Measurements from ENCODE around the gene DRC7. TPM values are rescaled to one million over a fixed set of nuclear protein-coding genes. Genes with fewer than 3 reads are reported as not detected.

DRC7 gene
- total and polyA plus RNA-seq, 8 donors, result 0.28 to 2.4 (median 0.76) TPM

GRCh38 chr16:57753448-57754353, 59.1 kb downstream of the DRC7 start:
- DNase-seq, result peak in 3 of 6 donors; percentile 31 to 63 (median 50)

GRCh38 chr16:57754354-57755060, 59.9 kb downstream of the DRC7 start:
- TF ChIP-seq CTCF (IDR thresholded peaks at IDR 0.05), result no peak
- intact Hi-C loops (cut with DNase I), result loop anchor here in 2 of 3 donors (5.0 to 10.0 kb wide), 2 partner anchors 110 to 243 kb away; no protein-coding TSS in a partner anchor
- peaks cover 0 to 6% (median 0%) of the 10 kb centered on the region in 3 donors for H3K36me3 ChIP-seq
- DNase-seq (peak in 1 of 6 donors; percentile 53), FAIRE-seq (no peak), ATAC-seq (no peak)
- H3K9me3 ChIP-seq, result no peaks in the 10 kb centered on the region
- no peaks in the 10 kb centered on the region for H3K27me3 ChIP-seq
- no peak overlapping the region for H3K27ac ChIP-seq
- WGBS, 2 donors, result 84 to 85% methylated on average over 9 of the region's 9 CpGs
- H3K4me3 ChIP-seq, result no peak overlapping the region
- no peaks in the 10 kb centered on the region for H3K4me1 ChIP-seq

More at GRCh38 chr16:57753448-57754353, 59.1 kb downstream of the DRC7 start:
- TF ChIP-seq CTCF (IDR thresholded peaks at IDR 0.05), result no peak
- ATAC-seq (no peak), FAIRE-seq (no peak)
- Histone ChIP-seq H3K4me3 (no peak overlapping the region), H3K27ac (no peak overlapping the region), H3K27me3 (no peaks in the 10 kb centered on the region), H3K4me1 (no peaks in the 10 kb centered on the region), H3K9me3 (no peaks in the 10 kb centered on the region), H3K36me3 (peaks cover 0 to 4% (median 0%) of the 10 kb centered on the region in 3 donors)
- 91 to 94% methylated on average over 32 of the region's 32 CpGs for WGBS, 2 donors
- intact Hi-C loops (cut with DNase I), result loop anchor here in 2 of 3 donors (5.0 to 10.0 kb wide), 2 partner anchors 111 to 244 kb away; no protein-coding TSS in a partner anchor

DNA sequence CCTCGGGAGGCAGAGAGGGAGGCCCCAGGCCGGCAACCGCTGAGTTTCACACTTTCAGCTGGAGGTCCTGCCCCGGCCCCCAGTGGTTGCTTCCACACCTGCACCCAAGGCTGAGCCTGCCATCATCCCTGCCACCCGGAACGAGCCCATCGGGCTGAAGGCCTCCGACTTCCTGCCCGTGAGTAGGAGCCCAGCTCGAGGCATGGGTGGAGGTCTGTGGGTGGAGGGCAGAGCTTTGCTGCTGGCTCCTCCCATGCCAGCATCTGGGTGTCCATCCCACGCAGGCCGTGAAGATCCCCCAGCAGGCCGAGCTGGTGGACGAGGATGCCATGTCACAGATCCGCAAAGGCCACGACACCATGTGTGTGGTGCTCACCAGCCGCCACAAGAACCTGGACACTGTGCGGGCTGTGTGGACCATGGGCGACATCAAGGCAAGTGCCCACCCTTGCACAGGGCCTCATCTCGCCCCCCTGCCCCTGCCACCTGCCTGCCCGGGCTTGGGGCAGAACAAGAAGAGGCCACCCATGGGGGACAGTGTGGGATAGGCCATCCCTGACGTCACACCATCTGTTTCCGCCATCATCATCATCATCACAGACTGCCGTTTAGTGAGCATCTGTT, 60.6 kb downstream of the DRC7 start:
- Histone ChIP-seq H3K4me3 (no peak overlapping the region), H3K4me1 (no peaks in the 10 kb centered on the region), H3K27ac (no peak overlapping the region), H3K36me3 (peaks cover 0 to 9% (median 0%) of the 10 kb centered on the region in 3 donors), H3K9me3 (no peaks in the 10 kb centered on the region), H3K27me3 (no peaks in the 10 kb centered on the region)
- ATAC-seq, result no peak
- DNase-seq, result peak in 3 of 6 donors; percentile 35 to 72 (median 54)
- intact Hi-C loops (cut with DNase I), result loop anchor here in 1 of 3 donors (10.0 kb wide), 1 partner anchor 110 kb away; no protein-coding TSS in a partner anchor
- TF ChIP-seq CTCF (IDR thresholded peaks at IDR 0.05), result no peak
- 87 to 90% methylated on average over 24 of the region's 24 CpGs for WGBS, 2 donors
- no peak for FAIRE-seq

GRCh38 chr16:57755726-57756423, 61.3 kb downstream of the DRC7 start:
- 73 to 80% methylated on average over 18 of the region's 18 CpGs for WGBS, 2 donors
- no peak overlapping the region for H3K4me3 ChIP-seq
- H3K4me1 ChIP-seq, result no peaks in the 10 kb centered on the region
- DNase-seq (peak in 2 of 6 donors; percentile 46 to 48), ATAC-seq (no peak), FAIRE-seq (no peak)
- H3K27ac ChIP-seq, result no peak overlapping the region
- peaks cover 0 to 14% (median 0%) of the 10 kb centered on the region in 3 donors for H3K36me3 ChIP-seq
- no peaks in the 10 kb centered on the region for H3K9me3 ChIP-seq
- no peak for TF ChIP-seq CTCF (IDR thresholded peaks at IDR 0.05)
- intact Hi-C loops (cut with DNase I), result loop anchor here in 1 of 3 donors (10.0 kb wide), 1 partner anchor 109 kb away; no protein-coding TSS in a partner anchor
- H3K27me3 ChIP-seq, result no peaks in the 10 kb centered on the region

All from pancreas (tissue), 10 donors.